ENCODE results near the gene LMO2.

LMO2 gene

GRCh38 chr11:33885338-33886005 lies 6.4 kb downstream of the LMO2 start:
- no peak for DNase-seq

GRCh38 chr11:33884601-33885000 lies 7.3 kb downstream of the LMO2 start:
- DNase-seq = no peak

- no peak for DNase-seq
Observed at GRCh38 chr11:33884035-33884434, 7.8 kb downstream of the LMO2 start.

- DNase-seq = no peak
Observed at GRCh38 chr11:33881651-33882503, 10.0 kb downstream of the LMO2 start.

- DNase-seq = no peak
Observed at GRCh38 chr11:33880979-33881378, 10.9 kb downstream of the LMO2 start.

GRCh38 chr11:33879375-33879774 lies 12.5 kb downstream of the LMO2 start:
- no peak for DNase-seq

GRCh38 chr11:33877038-33877437 lies 14.8 kb downstream of the LMO2 start:
- no peak for DNase-seq

GRCh38 chr11:33875621-33876294 lies 16.1 kb downstream of the LMO2 start:
- DNase-seq = no peak

GRCh38 chr11:33874910-33875490 lies 16.9 kb downstream of the LMO2 start:
- DNase-seq = no peak

GRCh38 chr11:33874433-33874832 lies 17.4 kb downstream of the LMO2 start:
- DNase-seq = no peak

- DNase-seq = peak; percentile 61
Observed at GRCh38 chr11:33869481-33870422, 22.1 kb downstream of the LMO2 start.

- no peak for DNase-seq
Observed at GRCh38 chr11:33868647-33869461, 23.0 kb downstream of the LMO2 start.

GRCh38 chr11:33867996-33868646 lies 23.8 kb downstream of the LMO2 start:
- DNase-seq = no peak

- no peak for DNase-seq
Observed at GRCh38 chr11:33867561-33867960, 24.3 kb downstream of the LMO2 start.

GRCh38 chr11:33866936-33867335 lies 24.9 kb downstream of the LMO2 start:
- DNase-seq = no peak

- no peak for DNase-seq
Observed at GRCh38 chr11:33864479-33864878, 27.4 kb downstream of the LMO2 start.

- no peak for DNase-seq
Observed at GRCh38 chr11:33863418-33864172, 28.3 kb downstream of the LMO2 start.

GRCh38 chr11:33861941-33862589 lies 29.8 kb downstream of the LMO2 start:
- no peak for DNase-seq

- peak; percentile 51 for DNase-seq
Observed at GRCh38 chr11:33861386-33861785, 30.5 kb downstream of the LMO2 start.
